ENCODE measurements around the gene C1QTNF5. TPM values are rescaled to one million over a fixed set of nuclear protein-coding genes. Genes with fewer than 3 reads are reported as not detected.

The C1QTNF5 gene
- total and polyA plus RNA-seq, 4 donors = 1.9 to 6.4 (median 3.3) TPM

GRCh38 chr11:119306373-119306890 lies 34.3 kb downstream of the C1QTNF5 start (continued):
- TF ChIP-seq ZBTB33 (IDR thresholded peaks at IDR 0.05) = no peak
- TF ChIP-seq TAF1 (conservative IDR thresholded peaks at IDR 0.05) = no peak
- TF ChIP-seq JUND (IDR thresholded peaks at IDR 0.05) = no peak
- TF ChIP-seq YY1 (IDR thresholded peaks at IDR 0.05) = no peak
- no peak for TF ChIP-seq HNF4A (conservative IDR thresholded peaks at IDR 0.05)

GRCh38 chr11:119305556-119306372 lies 34.9 kb downstream of the C1QTNF5 start:
- no peak for DNase-seq (ENCODE audit: low spot score)
- H3K4me3 ChIP-seq (ENCODE audit: low read depth in 1 of 3, low read length in 3 of 3) = no peak overlapping the region
- no peaks in the 10 kb centered on the region for H3K4me1 ChIP-seq (ENCODE audit: control insufficient read depth in 4 of 4, insufficient read depth in 4 of 4, low read length in 3 of 4)
- WGBS = 97% methylated on average over 7 of the region's 7 CpGs
- no peaks in the 10 kb centered on the region for H3K9me3 ChIP-seq (ENCODE audit: control insufficient read depth in 4 of 4, low read length in 3 of 4)
- peaks cover 2 to 21% (median 12%) of the 10 kb centered on the region in 4 donors for H3K36me3 ChIP-seq (ENCODE audit: control insufficient read depth in 4 of 4, insufficient read depth in 3 of 4, low read depth in 1 of 4, low read length in 3 of 4)
- no peak overlapping the region for H3K9ac ChIP-seq (ENCODE audit: low read depth in 1 of 2, low read length in 2 of 2)
- TF ChIP-seq CTCF (IDR thresholded peaks at IDR 0.05; ENCODE audit: low read depth, low read length, missing input control) (no peak), HNF4G (IDR thresholded peaks at IDR 0.05) (no peak), FOXA2 (IDR thresholded peaks at IDR 0.05) (no peak), RXRA (IDR thresholded peaks at IDR 0.05) (no peak), HNF4A (conservative IDR thresholded peaks at IDR 0.05) (no peak), MAX (IDR thresholded peaks at IDR 0.05) (no peak)
- no peak overlapping the region for H3K27ac ChIP-seq (ENCODE audit: low read depth in 1 of 2, low read length in 2 of 2)
- no peaks in the 10 kb centered on the region for H3K27me3 ChIP-seq (ENCODE audit: control insufficient read depth in 4 of 4, insufficient read depth in 4 of 4, low read length in 3 of 4)

- H3K4me1 ChIP-seq (ENCODE audit: control insufficient read depth in 4 of 4, insufficient read depth in 4 of 4, low read length in 3 of 4) = peaks cover under 1 to 8% (median 5%) of the 10 kb centered on the region in 4 donors
- no peak overlapping the region for H3K4me3 ChIP-seq (ENCODE audit: low read depth in 1 of 3, low read length in 3 of 3)
- peaks cover 4 to 32% (median 17%) of the 10 kb centered on the region in 4 donors for H3K36me3 ChIP-seq (ENCODE audit: control insufficient read depth in 4 of 4, insufficient read depth in 3 of 4, low read depth in 1 of 4, low read length in 3 of 4)
- H3K9me3 ChIP-seq (ENCODE audit: control insufficient read depth in 4 of 4, low read length in 3 of 4) = no peaks in the 10 kb centered on the region
- WGBS = 80% methylated on average over 5 of the region's 5 CpGs
- TF ChIP-seq FOXA1 (IDR thresholded peaks at IDR 0.05) = no peak
- TF ChIP-seq YY1 (IDR thresholded peaks at IDR 0.05) = no peak
- no peak for TF ChIP-seq NR2F2 (IDR thresholded peaks at IDR 0.05)
- TF ChIP-seq REST (IDR thresholded peaks at IDR 0.05) = no peak
- no peak for TF ChIP-seq RAD21 (IDR thresholded peaks at IDR 0.05)
- no peak overlapping the region for H3K27ac ChIP-seq (ENCODE audit: low read depth in 1 of 2, low read length in 2 of 2)
- no peak overlapping the region for H3K9ac ChIP-seq (ENCODE audit: low read depth in 1 of 2, low read length in 2 of 2)
- no peak for DNase-seq (ENCODE audit: low spot score)
- H3K27me3 ChIP-seq (ENCODE audit: control insufficient read depth in 4 of 4, insufficient read depth in 4 of 4, low read length in 3 of 4) = no peaks in the 10 kb centered on the region
Observed at GRCh38 chr11:119303227-119303718, 37.4 kb downstream of the C1QTNF5 start.
